ENCODE data around the gene TEX19.

Gene TEX19

DNA sequence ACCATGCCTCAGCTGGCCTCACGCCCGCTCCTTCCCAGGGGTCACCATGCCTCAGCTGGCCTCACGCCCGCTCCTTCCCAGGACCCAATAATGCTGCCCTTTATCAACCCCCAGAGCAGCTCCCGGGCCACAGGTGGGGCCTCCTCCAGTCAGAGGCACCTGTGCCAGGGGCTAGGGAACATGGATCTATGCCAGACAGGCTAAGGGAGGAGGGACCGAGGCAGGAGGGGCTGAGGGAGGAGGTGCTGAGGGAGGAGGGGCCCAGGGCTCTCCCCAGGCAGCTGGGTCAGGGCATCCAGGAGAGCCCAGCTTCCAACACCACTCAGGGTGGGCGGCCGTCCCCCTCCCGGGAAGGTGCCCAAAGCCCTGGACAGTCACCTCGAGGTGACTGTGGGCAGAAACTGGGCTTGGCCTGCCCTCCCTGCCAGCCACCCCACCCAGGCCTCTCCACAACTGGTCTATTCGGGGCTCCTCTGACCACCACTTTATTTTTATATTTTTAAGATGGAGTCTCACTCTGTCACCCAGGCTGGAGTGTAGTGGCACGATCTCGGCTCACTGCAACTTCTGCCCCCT is 31.9 kb downstream of the TEX19 start:
- no peaks in the 10 kb centered on the region for H3K79me2 ChIP-seq (ENCODE audit: insufficient read depth, low read length)
- TF ChIP-seq, protein P1, sequence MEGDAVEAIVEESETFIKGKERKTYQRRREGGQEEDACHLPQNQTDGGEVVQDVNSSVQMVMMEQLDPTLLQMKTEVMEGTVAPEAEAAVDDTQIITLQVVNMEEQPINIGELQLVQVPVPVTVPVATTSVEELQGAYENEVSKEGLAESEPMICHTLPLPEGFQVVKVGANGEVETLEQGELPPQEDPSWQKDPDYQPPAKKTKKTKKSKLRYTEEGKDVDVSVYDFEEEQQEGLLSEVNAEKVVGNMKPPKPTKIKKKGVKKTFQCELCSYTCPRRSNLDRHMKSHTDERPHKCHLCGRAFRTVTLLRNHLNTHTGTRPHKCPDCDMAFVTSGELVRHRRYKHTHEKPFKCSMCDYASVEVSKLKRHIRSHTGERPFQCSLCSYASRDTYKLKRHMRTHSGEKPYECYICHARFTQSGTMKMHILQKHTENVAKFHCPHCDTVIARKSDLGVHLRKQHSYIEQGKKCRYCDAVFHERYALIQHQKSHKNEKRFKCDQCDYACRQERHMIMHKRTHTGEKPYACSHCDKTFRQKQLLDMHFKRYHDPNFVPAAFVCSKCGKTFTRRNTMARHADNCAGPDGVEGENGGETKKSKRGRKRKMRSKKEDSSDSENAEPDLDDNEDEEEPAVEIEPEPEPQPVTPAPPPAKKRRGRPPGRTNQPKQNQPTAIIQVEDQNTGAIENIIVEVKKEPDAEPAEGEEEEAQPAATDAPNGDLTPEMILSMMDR (IDR thresholded peaks at IDR 0.05; ENCODE audit: low read length), result no peak
- no peak for TF ChIP-seq EZH2 (IDR thresholded peaks at IDR 0.05; ENCODE audit: borderline replicate concordance, low read length)
- peaks cover 7% of the 10 kb centered on the region; the same call in 1 of the 2 replicates for H3K36me3 ChIP-seq (ENCODE audit: insufficient read depth, low read length)
- no peaks in the 10 kb centered on the region for H3F3A ChIP-seq (ENCODE audit: insufficient read depth, low read length)
- no peak overlapping the region for H3K4me2 ChIP-seq (ENCODE audit: low read length)
- no peak overlapping the region for H3K9ac ChIP-seq (ENCODE audit: low read length)
- H2AFZ ChIP-seq (ENCODE audit: low read length), result no peak overlapping the region
- H3K9me3 ChIP-seq (ENCODE audit: low read length), result no peaks in the 10 kb centered on the region
- H3K9me2 ChIP-seq (ENCODE audit: low read depth, low read length), result no peaks in the 10 kb centered on the region
- no peaks in the 10 kb centered on the region for H4K20me1 ChIP-seq (ENCODE audit: insufficient read depth, low read length)
- no peak overlapping the region for H3K27ac ChIP-seq (ENCODE audit: low read depth, low read length, poor library complexity, severe bottlenecking)
- H3K4me3 ChIP-seq (ENCODE audit: low read depth, low read length, poor library complexity, severe bottlenecking), result no peak overlapping the region
- H3K4me1 ChIP-seq (ENCODE audit: insufficient read depth, low read length, severe bottlenecking), result no peaks in the 10 kb centered on the region
- peaks cover 6% of the 10 kb centered on the region; the same call in 1 of the 2 replicates for H3K27me3 ChIP-seq (ENCODE audit: insufficient read depth, low read length)

DNA sequence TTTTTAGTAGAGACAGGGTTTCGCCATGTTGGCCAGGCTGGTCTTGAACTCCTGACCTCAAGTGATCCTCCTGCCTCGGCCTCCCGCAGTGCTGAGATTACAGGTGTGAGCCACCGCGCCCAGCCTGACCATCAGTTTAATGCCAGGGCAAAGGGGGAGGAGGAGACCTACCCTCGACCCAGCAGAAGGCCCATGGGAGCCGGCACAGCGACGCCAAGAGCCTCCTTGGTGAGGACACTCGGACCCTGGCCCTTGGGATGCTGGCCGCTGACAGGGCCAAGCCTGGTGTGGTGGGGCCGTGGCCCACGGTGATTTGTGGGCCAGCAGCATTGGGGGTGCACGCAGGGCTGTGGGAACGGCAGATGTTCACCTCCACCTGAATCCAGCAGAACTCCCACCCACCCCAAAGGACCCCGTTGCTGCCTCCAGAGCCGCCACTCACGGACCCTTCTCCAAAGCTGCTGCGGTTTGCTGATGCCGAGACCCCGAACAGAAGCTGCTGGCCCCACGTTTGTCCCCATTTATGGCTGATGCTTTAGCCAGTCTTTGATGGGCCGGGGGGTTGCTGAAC is 32.5 kb downstream of the TEX19 start:
- no peaks in the 10 kb centered on the region for H3F3A ChIP-seq (ENCODE audit: insufficient read depth, low read length)
- no peak for TF ChIP-seq EZH2 (IDR thresholded peaks at IDR 0.05; ENCODE audit: borderline replicate concordance, low read length)
- TF ChIP-seq, protein P1 (IDR thresholded peaks at IDR 0.05; ENCODE audit: low read length), result no peak
- H3K27me3 ChIP-seq (ENCODE audit: insufficient read depth, low read length), result peaks cover 6% of the 10 kb centered on the region; the same call in 1 of the 2 replicates
- peaks cover 7% of the 10 kb centered on the region; the same call in 1 of the 2 replicates for H3K36me3 ChIP-seq (ENCODE audit: insufficient read depth, low read length)
- H2AFZ ChIP-seq (ENCODE audit: low read length), result no peak overlapping the region
- H3K4me3 ChIP-seq (ENCODE audit: low read depth, low read length, poor library complexity, severe bottlenecking), result no peak overlapping the region
- H4K20me1 ChIP-seq (ENCODE audit: insufficient read depth, low read length), result no peaks in the 10 kb centered on the region
- H3K9ac ChIP-seq (ENCODE audit: low read length), result no peak overlapping the region
- H3K9me2 ChIP-seq (ENCODE audit: low read depth, low read length), result no peaks in the 10 kb centered on the region
- H3K4me1 ChIP-seq (ENCODE audit: insufficient read depth, low read length, severe bottlenecking), result no peaks in the 10 kb centered on the region
- no peaks in the 10 kb centered on the region for H3K79me2 ChIP-seq (ENCODE audit: insufficient read depth, low read length)
- H3K4me2 ChIP-seq (ENCODE audit: low read length), result no peak overlapping the region
- no peaks in the 10 kb centered on the region for H3K9me3 ChIP-seq (ENCODE audit: low read length)
- H3K27ac ChIP-seq (ENCODE audit: low read depth, low read length, poor library complexity, severe bottlenecking), result no peak overlapping the region

- Histone ChIP-seq H3K9me2 (ENCODE audit: low read depth, low read length) (no peaks in the 10 kb centered on the region), H3K4me3 (ENCODE audit: low read depth, low read length, poor library complexity, severe bottlenecking) (no peak overlapping the region), H4K20me1 (ENCODE audit: insufficient read depth, low read length) (no peaks in the 10 kb centered on the region), H3F3A (ENCODE audit: insufficient read depth, low read length) (no peaks in the 10 kb centered on the region), H2AFZ (ENCODE audit: low read length) (no peak overlapping the region), H3K79me2 (ENCODE audit: insufficient read depth, low read length) (no peaks in the 10 kb centered on the region), H3K9me3 (ENCODE audit: low read length) (no peaks in the 10 kb centered on the region), H3K36me3 (ENCODE audit: insufficient read depth, low read length) (peaks cover 7% of the 10 kb centered on the region; the same call in 1 of the 2 replicates), H3K27ac (ENCODE audit: low read depth, low read length, poor library complexity, severe bottlenecking) (no peak overlapping the region), H3K4me2 (ENCODE audit: low read length) (no peak overlapping the region), H3K9ac (ENCODE audit: low read length) (no peak overlapping the region), H3K27me3 (ENCODE audit: insufficient read depth, low read length) (peaks cover 6% of the 10 kb centered on the region; the same call in 1 of the 2 replicates), H3K4me1 (ENCODE audit: insufficient read depth, low read length, severe bottlenecking) (no peaks in the 10 kb centered on the region)
- TF ChIP-seq EZH2 (IDR thresholded peaks at IDR 0.05; ENCODE audit: borderline replicate concordance, low read length), result no peak
- TF ChIP-seq, protein P1 (IDR thresholded peaks at IDR 0.05; ENCODE audit: low read length), result no peak
Observed at GRCh38 chr17:82392209-82392920, 33.3 kb downstream of the TEX19 start.

All from OCI-LY1 (cell line).